ENCODE measurements around the gene MAFB. TPM values are rescaled to one million over a fixed set of nuclear protein-coding genes. Genes with fewer than 3 reads are reported as not detected.

The MAFB gene
- total and polyA plus RNA-seq, 7 experiments from 2014 or later, result 0.12 to 139 (median 4.4) TPM; not detected in 2

- H3K4me1 ChIP-seq (ENCODE audit: control insufficient read depth in 2 of 2, insufficient read depth in 2 of 2, low read length in 2 of 2), result no peaks in the 10 kb centered on the region
- Mint-ChIP-seq H3K36me3 (no peaks in the 10 kb centered on the region), H3K27me3 (peaks cover 0 to 14% (median 8%) of the 10 kb centered on the region in 5 donors), H3K27ac (no peak overlapping the region), H3K4me1 (no peaks in the 10 kb centered on the region), H3K9me3 (peaks cover 0 to 2% (median 0%) of the 10 kb centered on the region in 11 donors), H3K4me3 (no peak overlapping the region)
- POLR2A ChIA-PET, result no interaction called here
- no peak overlapping the region for H3K27ac ChIP-seq (ENCODE audit: low read depth, low read length)
- CTCF ChIA-PET, result no interaction called here
- intact Hi-C loops (cut with micrococcal nuclease), result no loop called here
- no peaks in the 10 kb centered on the region for H3K9me3 ChIP-seq (ENCODE audit: control insufficient read depth in 2 of 3, low read length in 3 of 3)
- H3K36me3 ChIP-seq (ENCODE audit: control insufficient read depth in 2 of 3, insufficient read depth in 3 of 3, low read length in 3 of 3), result no peaks in the 10 kb centered on the region
- no peak for DNase-seq
- H3K27me3 ChIP-seq (ENCODE audit: control insufficient read depth in 2 of 2, insufficient read depth in 2 of 2, low read length in 2 of 2), result peaks cover 0 to 4% of the 10 kb centered on the region in 2 donors
- no peak for ATAC-seq
- H3K4me3 ChIP-seq (ENCODE audit: low read length), result no peak overlapping the region
These were observed 26.5 kb upstream of the MAFB start for GRCh38 chr20:40715491-40715890.

GRCh38 chr20:40714916-40715315 is 25.9 kb upstream of the MAFB start:
- no peaks in the 10 kb centered on the region for H3K36me3 Mint-ChIP-seq
- DNase-seq, result no peak
- no peak for ATAC-seq
- Histone ChIP-seq H3K9me3 (ENCODE audit: control insufficient read depth in 2 of 3, low read length in 3 of 3) (no peaks in the 10 kb centered on the region), H3K4me1 (ENCODE audit: control insufficient read depth in 2 of 2, insufficient read depth in 2 of 2, low read length in 2 of 2) (no peaks in the 10 kb centered on the region), H3K36me3 (ENCODE audit: control insufficient read depth in 2 of 3, insufficient read depth in 3 of 3, low read length in 3 of 3) (no peaks in the 10 kb centered on the region), H3K4me3 (ENCODE audit: low read length) (no peak overlapping the region), H3K27ac (ENCODE audit: low read depth, low read length) (no peak overlapping the region), H3K27me3 (ENCODE audit: control insufficient read depth in 2 of 2, insufficient read depth in 2 of 2, low read length in 2 of 2) (peaks cover 0 to 4% of the 10 kb centered on the region in 2 donors)
- H3K27ac Mint-ChIP-seq, result no peak overlapping the region
- CTCF ChIA-PET, result no interaction called here
- no peaks in the 10 kb centered on the region for H3K4me1 Mint-ChIP-seq
- intact Hi-C loops (cut with micrococcal nuclease), result no loop called here
- no peak overlapping the region for H3K4me3 Mint-ChIP-seq
- POLR2A ChIA-PET, result no interaction called here
- H3K9me3 Mint-ChIP-seq, result peaks cover 0 to 2% (median 0%) of the 10 kb centered on the region in 11 donors
- H3K27me3 Mint-ChIP-seq, result peaks cover 0 to 18% (median 10%) of the 10 kb centered on the region in 5 donors

GRCh38 chr20:40714109-40714508 is 25.1 kb upstream of the MAFB start:
- Mint-ChIP-seq H3K4me1 (no peaks in the 10 kb centered on the region), H3K4me3 (no peak overlapping the region), H3K27me3 (peaks cover 0 to 18% (median 10%) of the 10 kb centered on the region in 5 donors), H3K27ac (no peak overlapping the region), H3K9me3 (peaks cover 0 to 2% (median 0%) of the 10 kb centered on the region in 11 donors), H3K36me3 (no peaks in the 10 kb centered on the region)
- Histone ChIP-seq H3K36me3 (ENCODE audit: control insufficient read depth in 2 of 3, insufficient read depth in 3 of 3, low read length in 3 of 3) (no peaks in the 10 kb centered on the region), H3K27me3 (ENCODE audit: control insufficient read depth in 2 of 2, insufficient read depth in 2 of 2, low read length in 2 of 2) (peaks cover 0 to 4% of the 10 kb centered on the region in 2 donors), H3K27ac (ENCODE audit: low read depth, low read length) (no peak overlapping the region), H3K9me3 (ENCODE audit: control insufficient read depth in 2 of 3, low read length in 3 of 3) (no peaks in the 10 kb centered on the region), H3K4me1 (ENCODE audit: control insufficient read depth in 2 of 2, insufficient read depth in 2 of 2, low read length in 2 of 2) (no peaks in the 10 kb centered on the region), H3K4me3 (ENCODE audit: low read length) (no peak overlapping the region)
- DNase-seq (no peak), ATAC-seq (no peak)
- ChIA-PET CTCF (no interaction called here), POLR2A (no interaction called here)
- intact Hi-C loops (cut with micrococcal nuclease), result no loop called here

GRCh38 chr20:40713508-40713907 is 24.5 kb upstream of the MAFB start:
- no peaks in the 10 kb centered on the region for H3K9me3 ChIP-seq (ENCODE audit: control insufficient read depth in 2 of 3, low read length in 3 of 3)
- Mint-ChIP-seq H3K36me3 (no peaks in the 10 kb centered on the region), H3K27ac (no peak overlapping the region), H3K4me1 (no peaks in the 10 kb centered on the region), H3K4me3 (no peak overlapping the region), H3K9me3 (peaks cover 0 to 2% (median 0%) of the 10 kb centered on the region in 11 donors), H3K27me3 (peaks cover 0 to 24% (median 6%) of the 10 kb centered on the region in 5 donors)
- H3K27ac ChIP-seq (ENCODE audit: low read depth, low read length), result no peak overlapping the region
- CTCF ChIA-PET, result no interaction called here
- no peak for DNase-seq
- intact Hi-C loops (cut with micrococcal nuclease), result no loop called here
- POLR2A ChIA-PET, result no interaction called here
- H3K4me1 ChIP-seq (ENCODE audit: control insufficient read depth in 2 of 2, insufficient read depth in 2 of 2, low read length in 2 of 2), result no peaks in the 10 kb centered on the region
- ATAC-seq, result no peak
- H3K36me3 ChIP-seq (ENCODE audit: control insufficient read depth in 2 of 3, insufficient read depth in 3 of 3, low read length in 3 of 3), result no peaks in the 10 kb centered on the region
- peaks cover 0 to 2% of the 10 kb centered on the region in 2 donors for H3K27me3 ChIP-seq (ENCODE audit: control insufficient read depth in 2 of 2, insufficient read depth in 2 of 2, low read length in 2 of 2)
- H3K4me3 ChIP-seq (ENCODE audit: low read length), result no peak overlapping the region

- Histone ChIP-seq H3K4me3 (ENCODE audit: low read length) (no peak overlapping the region), H3K27me3 (ENCODE audit: control insufficient read depth in 2 of 2, insufficient read depth in 2 of 2, low read length in 2 of 2) (no peaks in the 10 kb centered on the region), H3K4me1 (ENCODE audit: control insufficient read depth in 2 of 2, insufficient read depth in 2 of 2, low read length in 2 of 2) (no peaks in the 10 kb centered on the region), H3K36me3 (ENCODE audit: control insufficient read depth in 2 of 3, insufficient read depth in 3 of 3, low read length in 3 of 3) (no peaks in the 10 kb centered on the region), H3K9me3 (ENCODE audit: control insufficient read depth in 2 of 3, low read length in 3 of 3) (no peaks in the 10 kb centered on the region), H3K27ac (ENCODE audit: low read depth, low read length) (no peak overlapping the region)
- ATAC-seq (no peak), DNase-seq (no peak)
- H3K4me3 Mint-ChIP-seq, result no peak overlapping the region
- peaks cover 0 to 32% (median 5%) of the 10 kb centered on the region in 5 donors for H3K27me3 Mint-ChIP-seq
- ChIA-PET CTCF (no interaction called here), POLR2A (no interaction called here)
- H3K36me3 Mint-ChIP-seq, result no peaks in the 10 kb centered on the region
- H3K4me1 Mint-ChIP-seq, result no peaks in the 10 kb centered on the region
- no peak overlapping the region for H3K27ac Mint-ChIP-seq
- peaks cover 0 to 2% (median 0%) of the 10 kb centered on the region in 11 donors for H3K9me3 Mint-ChIP-seq
- intact Hi-C loops (cut with micrococcal nuclease), result no loop called here
These were observed 22.0 kb upstream of the MAFB start for GRCh38 chr20:40711079-40711478.

GRCh38 chr20:40710603-40711002 is 21.6 kb upstream of the MAFB start:
- Mint-ChIP-seq H3K27ac (no peak overlapping the region), H3K36me3 (no peaks in the 10 kb centered on the region), H3K4me3 (no peak overlapping the region), H3K27me3 (peaks cover 0 to 32% (median 5%) of the 10 kb centered on the region in 5 donors), H3K4me1 (no peaks in the 10 kb centered on the region), H3K9me3 (peaks cover 0 to 2% (median 0%) of the 10 kb centered on the region in 11 donors)
- Histone ChIP-seq H3K27me3 (ENCODE audit: control insufficient read depth in 2 of 2, insufficient read depth in 2 of 2, low read length in 2 of 2) (no peaks in the 10 kb centered on the region), H3K4me3 (ENCODE audit: low read length) (no peak overlapping the region), H3K27ac (ENCODE audit: low read depth, low read length) (no peak overlapping the region), H3K36me3 (ENCODE audit: control insufficient read depth in 2 of 3, insufficient read depth in 3 of 3, low read length in 3 of 3) (no peaks in the 10 kb centered on the region), H3K4me1 (ENCODE audit: control insufficient read depth in 2 of 2, insufficient read depth in 2 of 2, low read length in 2 of 2) (no peaks in the 10 kb centered on the region), H3K9me3 (ENCODE audit: control insufficient read depth in 2 of 3, low read length in 3 of 3) (no peaks in the 10 kb centered on the region)
- intact Hi-C loops (cut with micrococcal nuclease), result no loop called here
- no peak for ATAC-seq
- POLR2A ChIA-PET, result no interaction called here
- no peak for DNase-seq
- CTCF ChIA-PET, result no interaction called here

- Mint-ChIP-seq H3K9me3 (no peaks in the 10 kb centered on the region), H3K36me3 (no peaks in the 10 kb centered on the region), H3K4me3 (no peak overlapping the region), H3K27ac (no peak overlapping the region), H3K27me3 (peaks cover 10 to 36% (median 16%) of the 10 kb centered on the region in 5 donors), H3K4me1 (peaks cover 0 to 3% (median 0%) of the 10 kb centered on the region in 7 donors)
- Histone ChIP-seq H3K36me3 (ENCODE audit: control insufficient read depth in 2 of 3, insufficient read depth in 3 of 3, low read length in 3 of 3) (no peaks in the 10 kb centered on the region), H3K4me3 (ENCODE audit: low read length) (no peak overlapping the region), H3K27me3 (ENCODE audit: control insufficient read depth in 2 of 2, insufficient read depth in 2 of 2, low read length in 2 of 2) (no peaks in the 10 kb centered on the region), H3K9me3 (ENCODE audit: control insufficient read depth in 2 of 3, low read length in 3 of 3) (no peaks in the 10 kb centered on the region), H3K4me1 (ENCODE audit: control insufficient read depth in 2 of 2, insufficient read depth in 2 of 2, low read length in 2 of 2) (no peaks in the 10 kb centered on the region), H3K27ac (ENCODE audit: low read depth, low read length) (no peak overlapping the region)
- DNase-seq, result no peak
- intact Hi-C loops (cut with micrococcal nuclease), result no loop called here
- ATAC-seq, result no peak
- ChIA-PET POLR2A (no interaction called here), CTCF (no interaction called here)
These were observed 18.0 kb upstream of the MAFB start for GRCh38 chr20:40706977-40707582.

Data from naive thymus-derived CD4-positive, alpha-beta T cell (primary cell).